ENCODE data around the gene AP5Z1. TPM values are rescaled to one million over a fixed set of nuclear protein-coding genes. Genes with fewer than 3 reads are reported as not detected.

The AP5Z1 gene
- total RNA-seq, 1 experiment from 2014 or later: 38.3 TPM

DNA sequence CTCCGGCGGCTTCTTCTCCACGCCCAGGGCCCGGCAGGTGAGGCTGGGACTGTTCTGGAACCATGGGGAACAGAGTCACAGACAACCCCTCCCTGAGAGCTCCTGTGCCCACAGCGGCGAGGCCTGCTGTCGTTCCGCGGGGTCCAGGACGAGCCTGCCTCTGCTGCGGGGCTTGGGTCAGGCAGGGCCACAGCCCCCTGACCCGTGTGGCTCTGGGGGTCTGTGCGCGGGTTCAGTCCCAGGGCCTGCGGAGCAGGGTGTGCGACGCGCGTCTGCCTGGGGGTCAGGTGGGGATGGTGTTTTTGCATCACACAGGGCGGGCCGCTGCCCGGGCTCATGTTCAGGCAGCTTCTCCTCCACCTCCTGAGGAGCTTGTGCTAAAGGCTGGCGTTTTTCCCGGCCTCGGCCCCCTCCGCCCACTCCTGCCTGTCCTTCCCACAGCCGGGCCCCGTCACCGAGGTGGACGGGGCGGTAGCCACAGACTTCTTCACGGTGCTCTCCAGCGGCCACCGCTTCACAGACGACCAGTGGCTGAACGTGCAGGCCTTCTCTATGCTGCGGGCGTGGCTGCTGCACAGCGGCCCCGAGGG lies 8.4 kb downstream of the AP5Z1 start:
- no peaks in the 10 kb centered on the region for H3K79me1 ChIP-seq (ENCODE audit: insufficient read depth, low read depth, low read length, poor library complexity, severe bottlenecking)
- no peaks in the 10 kb centered on the region for H3K9me3 ChIP-seq (ENCODE audit: control insufficient read depth, low read depth, low read length)
- no peak overlapping the region for H3K56ac ChIP-seq (ENCODE audit: insufficient read length, low read depth, low read length)
- H2BK12ac ChIP-seq (ENCODE audit: insufficient read length, low read depth, low read length): no peak overlapping the region
- H3K27ac Mint-ChIP-seq: no peak overlapping the region
- no peak overlapping the region for H3K4me3 Mint-ChIP-seq
- H2BK15ac ChIP-seq (ENCODE audit: low read depth, low read length): no peak overlapping the region
- H3K18ac ChIP-seq (ENCODE audit: insufficient read length, low read depth, low read length): no peak overlapping the region
- H2BK120ac ChIP-seq (ENCODE audit: low read depth, low read length, poor library complexity, severe bottlenecking): no peak overlapping the region
- no peak overlapping the region for H3K27ac ChIP-seq (ENCODE audit: insufficient read length, low read depth, low read length)
- H3K14ac ChIP-seq (ENCODE audit: insufficient read depth, low read length): no peak overlapping the region
- no peak overlapping the region for H3K9ac ChIP-seq (ENCODE audit: extremely low read depth, insufficient read length, low read length)
- no peaks in the 10 kb centered on the region for H3K27me3 Mint-ChIP-seq (ENCODE audit: low read depth)
- no CpG with 5 or more reads among the region's 40 CpGs for WGBS (ENCODE audit: extremely low coverage, insufficient read length, low lambda C conversion rate)
- H3K36me3 Mint-ChIP-seq (ENCODE audit: insufficient read depth in 1 of 3, low read depth in 3 of 3): peaks cover 7 to 28% (median 9%) of the 10 kb centered on the region in 3 experiments; a peak in 6 of 7 replicates
- H3K4me1 Mint-ChIP-seq: no peaks in the 10 kb centered on the region
- no peak overlapping the region for H2BK5ac ChIP-seq (ENCODE audit: insufficient read length, low read length)
- H3K23me2 ChIP-seq (ENCODE audit: insufficient read length, low read depth, low read length, poor library complexity, severe bottlenecking): no peaks in the 10 kb centered on the region
- no peaks in the 10 kb centered on the region for H3K27me3 ChIP-seq (ENCODE audit: insufficient read depth, low read length)
- H3K4me2 ChIP-seq (ENCODE audit: insufficient read depth, insufficient read length, low read length): no peak overlapping the region
- H4K5ac ChIP-seq (ENCODE audit: insufficient read length, low read depth, low read length): no peak overlapping the region
- no peak overlapping the region for H3K4ac ChIP-seq (ENCODE audit: low read depth, low read length)
- H3K23ac ChIP-seq (ENCODE audit: insufficient read length, low read depth, low read length): no peak overlapping the region
- no peak overlapping the region for H3T11ph ChIP-seq (ENCODE audit: low read length)
- no peak overlapping the region for H4K8ac ChIP-seq (replicated peaks; ENCODE audit: insufficient read length, low read depth, low read length)
- no peak overlapping the region for H2AFZ ChIP-seq (ENCODE audit: low read length)
- no peak overlapping the region for H4K91ac ChIP-seq (ENCODE audit: insufficient read length, low read depth, low read length)
- H3K9me3 Mint-ChIP-seq: no peaks in the 10 kb centered on the region
- DNase-seq: no peak
- H2BK20ac ChIP-seq (ENCODE audit: low read depth, low read length, poor library complexity, severe bottlenecking): no peak overlapping the region
- H3K4me1 ChIP-seq (ENCODE audit: insufficient read depth, low read length): no peaks in the 10 kb centered on the region
- H4K20me1 ChIP-seq (ENCODE audit: control insufficient read depth, insufficient read depth, insufficient read length): no peaks in the 10 kb centered on the region
- TF ChIP-seq, protein P1, sequence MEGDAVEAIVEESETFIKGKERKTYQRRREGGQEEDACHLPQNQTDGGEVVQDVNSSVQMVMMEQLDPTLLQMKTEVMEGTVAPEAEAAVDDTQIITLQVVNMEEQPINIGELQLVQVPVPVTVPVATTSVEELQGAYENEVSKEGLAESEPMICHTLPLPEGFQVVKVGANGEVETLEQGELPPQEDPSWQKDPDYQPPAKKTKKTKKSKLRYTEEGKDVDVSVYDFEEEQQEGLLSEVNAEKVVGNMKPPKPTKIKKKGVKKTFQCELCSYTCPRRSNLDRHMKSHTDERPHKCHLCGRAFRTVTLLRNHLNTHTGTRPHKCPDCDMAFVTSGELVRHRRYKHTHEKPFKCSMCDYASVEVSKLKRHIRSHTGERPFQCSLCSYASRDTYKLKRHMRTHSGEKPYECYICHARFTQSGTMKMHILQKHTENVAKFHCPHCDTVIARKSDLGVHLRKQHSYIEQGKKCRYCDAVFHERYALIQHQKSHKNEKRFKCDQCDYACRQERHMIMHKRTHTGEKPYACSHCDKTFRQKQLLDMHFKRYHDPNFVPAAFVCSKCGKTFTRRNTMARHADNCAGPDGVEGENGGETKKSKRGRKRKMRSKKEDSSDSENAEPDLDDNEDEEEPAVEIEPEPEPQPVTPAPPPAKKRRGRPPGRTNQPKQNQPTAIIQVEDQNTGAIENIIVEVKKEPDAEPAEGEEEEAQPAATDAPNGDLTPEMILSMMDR (conservative IDR thresholded peaks at IDR 0.05): no peak
- no peak overlapping the region for H2AK5ac ChIP-seq (ENCODE audit: insufficient read length, low read length)
- no peaks in the 10 kb centered on the region for H3K79me2 ChIP-seq (ENCODE audit: insufficient read depth, low read length)

All from H9 (cell line).